DMS79 treated with DMSO at 0.1 percent for 48 hours (cell line): ENCODE measurements around the gene TSPAN17.
"Not testable (repeated sequence)": the region's sequence is repeated elsewhere in the genome, so short reads cannot be mapped to it uniquely, and the experiment has no call there.

Experiments used
- DNase-seq: peaks from one replicate; lab custom pipeline; 2025; lab: John Stamatoyannopoulos, UW

Gene TSPAN17

DNA sequence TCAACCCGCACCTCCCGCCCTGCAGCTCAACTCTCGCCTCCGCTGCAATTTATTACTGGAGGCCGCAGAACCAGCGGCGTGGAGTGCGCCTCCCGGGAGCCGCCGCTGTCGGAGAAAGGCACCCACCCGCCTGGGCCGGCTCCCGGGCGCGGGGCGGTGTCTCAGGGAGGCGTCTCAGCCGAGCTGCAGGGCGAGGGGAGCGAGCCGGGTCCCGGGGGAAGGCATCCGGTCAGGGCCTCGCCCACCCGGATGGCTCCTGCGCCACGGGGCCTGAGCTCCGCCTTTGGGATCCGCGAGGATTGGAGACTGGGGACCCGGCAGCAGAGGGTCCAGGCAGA, 32.9 kb downstream of the TSPAN17 start:
- no peak for DNase-seq

DNA sequence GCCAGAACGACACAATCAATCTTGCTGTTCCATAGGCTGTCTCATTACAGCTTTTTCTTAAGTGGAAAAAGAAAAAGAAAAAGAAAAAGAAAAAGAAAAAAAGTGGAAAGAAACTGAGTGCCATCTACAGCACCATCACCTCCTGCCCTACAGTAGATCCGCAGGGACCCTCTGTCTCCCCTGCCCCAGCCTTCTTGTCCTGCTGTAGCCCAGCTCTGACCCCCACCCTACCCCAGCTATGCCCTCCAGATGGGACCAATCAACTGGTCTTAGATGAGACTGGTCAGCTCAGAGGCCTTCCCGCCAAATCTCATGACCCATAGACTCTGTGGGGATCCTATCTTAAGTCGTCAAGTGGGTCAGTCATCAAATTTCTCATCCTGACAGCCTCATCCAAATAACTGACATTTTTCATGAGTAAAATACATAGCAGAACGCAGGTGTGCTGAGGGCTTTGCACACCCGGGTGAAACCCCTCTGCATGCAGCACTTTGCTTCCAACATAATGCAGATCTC, 34.8 kb downstream of the TSPAN17 start:
- no peak for DNase-seq

DNA sequence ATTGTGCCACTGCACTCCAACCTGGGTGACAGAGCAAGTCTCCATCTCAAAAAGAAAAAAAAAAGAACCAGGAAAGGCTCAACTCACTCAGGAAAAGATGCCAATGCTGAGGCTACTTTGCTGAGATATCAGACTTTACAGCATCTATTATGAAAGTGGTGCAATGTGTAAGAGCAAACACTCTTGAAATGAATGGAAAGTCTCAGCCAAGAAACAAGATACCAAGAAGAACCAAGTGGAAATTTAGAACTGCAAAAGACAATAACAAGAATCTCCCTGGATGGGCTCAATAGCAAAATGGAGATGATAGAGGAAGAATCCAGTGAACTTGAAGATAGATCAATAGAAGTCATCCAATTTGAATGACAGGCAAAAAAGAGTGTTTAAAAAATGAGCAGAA, 37.7 kb downstream of the TSPAN17 start:
- DNase-seq: no peak

DNA sequence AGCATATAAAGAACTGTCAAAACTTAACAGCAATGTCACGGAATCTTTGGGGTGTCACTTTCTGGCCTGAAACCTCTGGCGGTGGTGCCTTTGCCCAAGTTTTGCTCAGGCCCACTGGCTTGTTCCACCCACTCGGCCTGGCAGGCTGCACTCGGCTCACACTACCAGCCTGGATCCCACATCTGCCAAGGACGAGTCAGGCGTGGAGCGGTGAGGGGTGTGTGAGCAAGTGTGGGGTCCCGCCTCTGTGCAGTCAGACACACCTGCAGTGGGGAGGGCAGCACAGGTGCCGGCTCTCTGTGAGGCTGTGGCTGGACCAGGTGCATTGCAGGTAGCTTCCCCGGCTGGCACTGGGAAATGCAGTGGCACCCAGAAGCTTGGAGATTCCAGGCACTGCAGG, 40.0 kb downstream of the TSPAN17 start:
- DNase-seq: no peak

DNA sequence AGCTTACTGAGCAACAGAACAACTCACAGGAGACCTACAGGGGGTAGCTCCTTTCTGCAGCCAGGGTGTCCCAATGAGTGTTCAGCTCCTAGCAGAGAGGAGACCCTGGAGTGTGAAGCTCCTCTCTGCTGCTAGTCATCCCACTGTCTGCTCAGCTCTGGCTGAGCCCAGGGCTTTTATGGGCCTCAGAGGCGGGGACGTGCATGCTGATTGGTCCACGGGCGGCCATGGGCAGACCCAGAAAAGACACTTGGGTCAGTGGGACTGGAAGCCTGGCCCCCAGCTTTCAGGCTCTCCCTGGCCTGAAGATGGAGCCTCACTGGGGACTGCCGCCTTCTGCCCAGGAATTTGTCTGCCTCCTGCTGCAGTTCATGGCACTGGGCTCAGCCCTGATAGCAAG, 40.6 kb downstream of the TSPAN17 start:
- DNase-seq: no peak

DNA sequence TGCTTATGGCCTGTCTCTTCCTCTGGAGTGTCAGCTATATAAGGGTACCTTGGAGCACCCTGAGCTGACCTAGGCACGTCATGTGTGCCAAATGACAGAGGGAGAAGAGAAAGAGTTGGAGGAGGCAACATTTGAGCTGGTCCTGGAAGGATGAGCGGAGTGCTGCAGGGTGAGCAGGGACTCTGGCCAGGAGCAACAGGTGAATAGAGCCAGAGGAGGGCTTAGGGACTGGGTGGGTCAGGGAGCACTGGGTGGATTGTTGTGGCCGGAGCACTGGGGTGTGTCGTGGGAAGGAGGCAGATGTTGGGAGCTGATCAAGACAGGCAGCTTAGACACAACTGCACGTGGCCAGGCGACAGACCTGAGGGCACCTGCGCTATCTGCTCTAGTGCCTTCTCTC, 43.6 kb downstream of the TSPAN17 start:
- no peak for DNase-seq

DNA sequence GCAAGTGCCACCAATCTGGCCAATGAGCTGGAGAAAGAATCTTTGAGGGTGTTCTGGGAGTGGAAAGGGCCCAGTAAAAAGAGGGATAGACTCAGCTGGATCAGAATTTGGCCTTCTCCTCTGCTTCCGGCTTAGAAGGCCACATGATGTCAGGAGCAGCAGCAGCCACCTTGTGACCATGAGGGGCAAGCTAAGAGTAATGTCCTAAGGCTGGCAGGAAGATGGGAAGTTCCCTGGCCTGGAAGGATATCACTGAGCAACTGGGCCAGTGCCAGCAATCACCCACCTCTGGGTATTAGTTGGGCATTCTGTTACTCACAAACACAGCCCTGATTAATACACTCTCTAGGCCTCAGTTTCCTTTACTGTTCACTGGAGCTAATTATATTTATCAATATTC, 44.2 kb downstream of the TSPAN17 start:
- no peak for DNase-seq

DNA sequence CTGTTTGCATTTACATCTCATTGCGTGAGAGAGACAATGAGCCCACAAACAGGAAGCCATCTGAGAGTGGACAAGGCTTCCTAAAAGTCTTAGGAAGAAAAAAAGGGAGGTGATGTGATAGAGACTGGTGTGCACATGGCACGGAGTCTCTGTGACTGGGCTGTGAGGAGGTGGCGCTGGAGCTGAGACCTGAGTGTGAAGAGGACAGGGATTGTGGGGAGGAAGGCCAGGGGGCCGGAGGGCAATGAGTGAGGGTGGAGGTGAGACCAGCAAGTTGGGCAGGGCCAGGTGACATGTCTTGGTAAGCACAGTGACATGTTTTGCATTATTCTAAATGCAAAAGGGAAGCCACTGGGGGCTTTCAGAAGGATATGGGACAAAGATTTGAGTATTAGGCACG, 45.0 kb downstream of the TSPAN17 start:
- DNase-seq: no peak

DNA sequence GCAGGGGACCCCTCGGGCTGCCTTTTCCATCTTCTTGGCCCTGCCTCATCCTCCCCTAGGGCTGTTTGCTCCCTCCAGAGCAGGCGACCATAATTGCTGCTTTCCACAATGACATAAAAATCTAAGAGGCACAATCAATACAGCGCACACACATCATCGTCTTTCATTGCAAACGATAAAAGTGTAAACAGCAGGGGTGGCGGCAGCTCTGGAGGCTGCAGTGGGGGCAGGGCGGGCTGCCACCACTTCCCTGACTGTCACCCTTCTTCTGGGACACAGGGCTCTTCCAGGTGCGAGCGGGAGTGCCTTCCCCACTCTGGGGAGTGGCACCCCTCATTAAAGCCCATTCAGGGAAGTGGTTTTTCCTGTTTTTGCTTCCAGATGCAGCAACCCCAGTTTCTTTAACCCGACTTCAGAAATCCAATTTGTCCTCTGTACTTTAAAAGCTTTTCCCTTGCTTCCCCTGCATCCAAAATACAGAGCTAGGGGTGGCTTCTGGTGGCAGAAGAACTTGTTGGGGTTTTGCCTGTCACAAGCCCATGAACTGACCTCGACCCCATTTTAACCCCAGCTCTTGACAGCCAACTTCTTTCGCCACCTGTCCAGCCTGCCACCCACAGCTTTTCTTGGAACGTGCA, 45.7 kb downstream of the TSPAN17 start:
- peak; percentile 67 for DNase-seq

DNA sequence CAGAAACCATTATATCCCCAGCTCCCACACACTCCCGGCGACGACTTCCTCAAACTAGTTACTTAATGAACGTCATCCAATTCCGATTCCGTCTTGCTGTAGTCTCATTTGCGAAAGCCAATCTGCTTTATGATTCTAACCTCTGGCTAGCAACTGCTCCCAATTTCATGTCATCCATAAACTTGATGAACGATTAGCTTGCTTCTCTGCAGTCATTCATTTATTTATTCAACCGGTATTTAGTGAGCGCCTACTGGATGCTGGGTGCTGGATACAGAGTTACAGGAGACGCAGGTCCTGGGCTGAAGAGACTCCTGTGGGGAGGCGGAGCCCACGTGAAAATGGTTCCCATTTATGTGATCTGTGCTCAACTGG, 46.2 kb downstream of the TSPAN17 start:
- peak; percentile 15 for DNase-seq

DNA sequence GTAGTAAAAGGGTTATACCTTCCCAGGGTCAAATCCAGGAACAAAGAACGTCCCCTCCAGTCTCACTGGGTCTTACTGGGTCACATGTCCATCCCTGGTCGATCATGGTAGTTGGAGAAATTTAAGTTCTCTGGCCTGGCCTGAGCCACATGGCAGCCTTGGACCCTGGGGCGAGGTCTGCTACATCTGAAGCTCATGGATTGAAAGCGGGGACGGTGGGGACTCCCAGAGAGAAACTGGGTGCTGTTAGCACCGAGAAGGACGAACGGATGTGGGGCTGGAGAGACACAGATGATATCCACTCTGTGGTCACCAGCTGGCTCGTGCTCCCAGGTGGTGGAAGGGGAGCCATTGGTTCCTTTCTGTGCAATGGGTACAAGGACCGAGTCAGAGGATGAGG, 46.9 kb downstream of the TSPAN17 start:
- no peak for DNase-seq

DNA sequence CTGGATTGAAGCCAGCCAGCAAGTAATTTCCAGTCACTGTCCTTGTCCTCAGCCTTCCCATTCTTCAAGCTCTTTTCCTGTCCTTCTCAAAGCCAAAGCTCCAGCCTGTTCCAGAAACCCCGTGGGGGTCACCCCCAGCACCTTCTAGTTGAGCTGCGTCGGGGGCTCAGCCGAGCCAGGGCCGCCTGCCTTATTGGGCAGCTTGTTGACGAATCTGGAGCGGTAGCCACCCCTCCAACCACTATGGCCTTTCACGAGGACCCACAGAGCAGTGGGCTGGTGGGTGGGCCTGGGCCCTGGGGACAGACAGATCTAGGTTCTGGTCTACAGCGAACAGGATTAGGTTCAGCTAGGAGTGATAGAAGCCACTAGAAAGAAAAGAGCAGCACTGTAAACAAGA, 47.3 kb downstream of the TSPAN17 start:
- DNase-seq: no peak

DNA sequence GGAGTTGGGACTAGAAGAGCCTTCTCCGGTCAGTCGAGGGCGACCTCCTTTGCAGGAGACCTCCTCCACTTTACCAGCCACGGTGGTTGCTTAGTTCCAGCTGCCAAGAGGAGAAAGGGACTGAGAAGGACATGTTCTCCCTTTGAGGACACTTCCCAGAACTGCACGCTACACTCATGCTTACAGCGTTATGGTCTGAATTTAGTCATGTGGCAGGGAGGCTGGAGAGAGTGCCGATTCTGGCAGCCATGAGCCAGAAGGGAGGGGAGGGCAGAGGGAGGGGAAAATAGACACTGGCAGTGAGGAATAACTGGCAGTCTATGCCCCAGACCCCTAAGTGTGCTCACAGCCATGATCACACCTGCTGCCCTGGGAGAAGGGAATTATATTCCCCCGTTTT, 47.8 kb downstream of the TSPAN17 start:
- DNase-seq: peak; percentile 20

DNA sequence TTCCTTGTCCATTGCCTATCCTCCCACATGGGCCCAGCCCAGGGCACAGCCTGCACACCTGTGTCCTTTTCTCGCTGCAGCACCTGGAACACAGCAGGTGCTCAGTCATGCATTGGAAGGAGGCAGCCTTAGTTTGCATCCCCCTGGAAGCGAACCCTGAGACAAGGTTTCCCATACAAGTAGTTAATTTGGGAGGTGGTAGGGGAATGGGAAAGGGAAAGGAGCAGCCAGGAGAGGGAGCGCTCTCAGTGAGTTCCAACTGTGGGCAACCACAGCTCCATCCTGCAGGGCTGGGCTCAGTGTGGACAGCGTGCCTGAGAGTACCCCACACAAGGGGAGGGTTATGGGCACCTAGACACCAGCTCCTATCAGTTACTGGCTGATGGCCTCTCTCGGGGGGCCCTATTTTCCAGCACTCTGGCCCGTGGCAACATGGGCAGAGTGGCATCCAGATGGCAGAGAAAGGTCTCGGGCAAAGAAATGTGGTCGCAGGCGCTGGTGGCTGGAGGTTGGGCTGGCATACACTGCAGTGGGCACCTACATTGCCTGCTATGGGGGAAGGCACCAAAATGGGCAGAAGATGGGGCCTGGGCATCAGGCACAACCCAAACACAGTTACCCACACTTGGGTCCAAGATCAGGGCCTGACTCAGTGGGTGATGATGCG, 50.1 kb downstream of the TSPAN17 start:
- no peak for DNase-seq

DNA sequence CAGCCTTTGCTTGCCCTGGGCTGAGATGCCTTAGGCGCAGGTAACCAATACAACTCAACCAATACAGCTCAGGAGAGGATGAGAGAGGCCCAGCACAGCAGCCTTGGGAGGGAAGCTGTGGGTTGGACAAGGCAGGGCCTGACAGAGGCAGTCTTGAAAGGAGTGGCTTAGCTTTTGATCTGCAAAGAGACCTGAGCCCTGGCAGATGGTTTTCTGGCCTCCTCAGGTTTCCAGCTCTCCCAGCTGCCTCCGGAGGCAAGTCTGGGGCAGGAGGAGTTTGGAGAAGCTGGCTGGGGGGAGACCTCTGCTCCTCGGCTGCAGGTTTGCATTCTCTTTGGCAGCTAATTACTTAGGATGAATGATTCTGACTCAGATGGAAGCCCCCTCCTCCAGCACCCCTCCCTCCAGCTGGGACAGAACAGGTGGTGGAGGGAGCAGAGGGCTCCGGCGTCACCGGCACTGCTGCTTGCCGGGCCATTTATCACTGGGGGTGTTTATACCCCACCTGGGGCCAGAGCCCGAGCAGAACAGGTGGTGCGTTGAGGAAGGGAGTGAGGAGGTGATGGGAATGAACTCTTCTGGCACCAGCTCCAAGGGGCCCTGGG, 50.8 kb downstream of the TSPAN17 start:
- peak; percentile 52 for DNase-seq

DNA sequence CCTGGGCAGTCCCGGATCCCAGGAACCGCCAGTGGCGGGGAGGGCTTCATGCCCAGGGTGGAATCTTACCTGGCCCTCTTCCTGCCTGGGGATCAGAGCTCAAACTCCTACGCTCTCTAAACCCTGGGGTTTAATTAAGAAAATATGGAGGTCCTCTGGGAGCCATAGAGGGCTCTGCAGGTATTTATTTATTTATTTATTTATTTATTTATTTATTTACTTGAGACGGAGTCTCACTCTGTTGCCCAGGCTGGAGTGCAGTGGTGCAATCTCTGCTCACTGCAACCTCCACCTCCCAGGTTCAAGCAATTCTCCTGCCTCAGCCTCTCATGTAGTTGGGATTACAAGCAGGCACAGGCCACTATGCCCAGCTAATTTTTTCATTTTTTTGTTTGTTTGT, 52.2 kb downstream of the TSPAN17 start:
- DNase-seq: not testable (repeated sequence)

DNA sequence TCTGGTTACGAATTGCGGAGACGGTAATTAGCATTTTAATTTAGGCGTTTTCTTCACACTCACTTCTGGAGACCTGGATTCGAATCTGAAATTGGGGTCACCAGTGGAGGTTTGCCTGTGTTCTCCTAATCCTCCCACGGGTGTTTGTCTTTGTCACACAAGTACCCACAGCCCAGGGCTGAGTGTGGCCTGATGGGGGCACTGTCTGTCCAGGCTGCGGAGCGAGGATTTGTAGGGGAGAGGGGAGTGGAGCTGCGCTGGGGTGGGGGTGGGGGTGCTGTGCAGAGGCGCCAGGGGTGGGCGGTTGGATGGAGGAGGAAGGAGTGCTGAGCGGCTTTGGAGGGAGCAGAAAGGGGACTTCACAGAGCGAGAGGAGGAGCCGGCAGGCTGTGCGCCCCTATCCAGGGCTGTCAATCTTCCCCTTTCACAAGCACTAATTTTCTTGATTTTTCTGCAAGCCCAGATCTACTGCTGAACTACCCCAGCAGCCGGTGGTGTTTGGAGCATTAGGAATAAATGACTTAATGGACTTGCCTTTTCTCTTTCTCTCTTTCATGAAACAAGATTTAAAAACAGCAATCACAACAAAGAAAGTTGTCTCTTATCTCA, 53.1 kb downstream of the TSPAN17 start:
- no peak for DNase-seq

DNA sequence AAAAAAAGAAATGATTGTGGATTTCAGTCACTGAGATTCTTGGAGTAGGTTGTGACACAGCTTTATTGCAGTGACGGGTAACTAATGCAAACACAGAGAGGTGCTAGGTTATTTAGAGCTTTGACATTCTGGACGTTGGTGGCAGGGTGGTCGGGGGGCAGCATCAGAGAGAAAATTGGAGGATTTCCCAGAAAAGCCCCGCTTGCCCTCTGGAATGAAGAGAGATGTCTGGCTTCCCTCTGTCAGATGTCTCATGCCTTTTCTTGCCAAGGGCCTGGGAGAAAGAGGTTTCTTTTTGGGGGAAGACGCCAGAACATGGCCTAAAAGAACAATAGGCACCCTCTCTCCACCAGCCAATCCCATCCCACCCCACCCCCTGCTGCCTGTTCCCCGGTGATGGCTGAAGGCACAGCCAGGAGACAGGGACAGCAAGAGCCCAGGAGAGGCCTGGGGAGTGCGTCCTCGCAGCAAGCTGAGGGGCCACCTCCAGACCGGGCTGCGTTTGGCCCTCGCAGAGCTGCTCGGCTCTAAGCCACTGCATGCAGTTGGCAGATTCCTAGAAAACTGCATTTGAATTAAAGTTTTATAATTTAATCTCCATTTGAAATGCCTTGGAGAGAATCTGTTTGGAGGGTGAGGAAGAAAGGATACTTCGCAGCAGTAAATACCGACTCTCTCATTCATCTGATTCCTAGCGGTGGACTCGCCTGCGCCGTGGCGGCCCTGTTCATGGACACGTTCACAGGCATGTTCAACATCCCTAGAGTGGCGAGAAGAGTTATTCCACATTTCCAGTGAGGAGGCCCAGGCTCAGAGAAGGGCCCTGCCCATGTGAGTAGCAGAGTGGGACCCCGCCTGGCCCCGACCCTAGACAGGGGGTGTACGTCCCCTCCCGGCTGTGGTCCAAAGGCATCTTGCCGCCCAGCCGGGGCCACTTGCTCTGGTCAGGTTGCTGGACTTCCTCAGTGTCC, 55.7 kb downstream of the TSPAN17 start:
- no peak for DNase-seq

DNA sequence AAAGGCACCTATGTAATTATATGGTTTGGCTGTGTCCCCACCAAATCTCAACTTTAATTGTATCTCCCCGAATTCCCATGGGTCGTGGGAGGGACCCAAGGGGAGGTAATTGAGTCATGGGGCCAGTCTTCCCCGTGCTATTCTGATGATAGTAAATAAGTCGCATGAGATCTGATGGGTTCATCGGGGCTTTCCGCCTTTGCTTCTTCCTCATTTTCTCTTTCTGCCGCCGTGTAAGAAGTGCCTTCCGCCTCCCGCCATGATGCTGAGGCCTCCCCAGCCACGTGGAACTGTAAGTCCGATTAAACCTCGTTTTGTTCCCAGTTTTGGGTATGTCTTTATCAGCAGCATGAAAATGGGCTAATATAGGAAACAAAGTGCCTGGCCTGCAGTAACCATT, 56.6 kb downstream of the TSPAN17 start:
- DNase-seq: no peak

DNA sequence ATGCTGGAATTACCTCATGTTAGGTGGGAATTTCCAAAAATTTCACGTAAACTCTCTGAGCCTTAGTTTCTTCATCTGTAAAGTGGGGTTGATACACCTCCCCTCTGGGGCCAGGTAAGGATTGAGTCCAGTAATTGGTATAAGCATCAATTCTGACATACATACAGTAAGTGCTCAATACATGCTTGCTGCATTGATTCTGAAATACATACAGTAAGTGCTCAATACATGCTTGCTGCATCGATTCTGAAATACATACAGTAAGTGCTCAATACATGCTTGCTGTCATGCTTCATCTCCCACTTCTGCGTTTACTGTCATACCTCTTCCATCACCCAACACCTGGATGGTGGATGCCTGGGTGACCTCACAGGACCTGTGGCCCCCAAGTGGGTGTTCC, 57.1 kb downstream of the TSPAN17 start:
- DNase-seq: no peak

DNA sequence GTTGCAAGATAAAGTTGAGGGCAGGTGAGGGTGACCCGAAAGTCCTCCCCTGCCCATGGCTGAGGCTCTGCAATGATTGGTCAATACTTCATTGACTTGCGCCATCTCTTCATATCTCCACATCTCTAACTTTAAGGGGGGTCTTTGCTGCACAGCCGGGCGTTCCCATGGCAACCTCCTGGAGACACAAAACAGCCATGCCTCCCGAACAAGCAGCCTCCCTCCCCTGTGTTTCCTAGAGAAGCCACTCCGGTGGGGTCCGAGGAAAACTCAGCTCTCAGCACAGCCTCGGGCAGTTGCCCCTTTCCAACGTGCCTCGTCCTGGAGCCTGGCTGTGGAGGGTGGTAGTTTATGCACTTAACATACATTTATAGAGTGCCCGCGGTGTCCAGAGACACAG, 57.5 kb downstream of the TSPAN17 start:
- DNase-seq: no peak
